Brain microvascular endothelial cell (primary cell): ENCODE data around the gene ZBTB37.
A peak's percentile ranks its signal among the peaks of the same experiment; 100 is the strongest.
"Not testable (repeated sequence)": the region's sequence is repeated elsewhere in the genome, so short reads cannot be mapped to it uniquely, and the experiment has no call there.

ENCODE experiments used
- DNase-seq: peaks from one replicate; pipeline ENCODE4 v3.0.0-alpha.2; 2020
- H3K27ac ChIP-seq: fragments of 250-450 bp; sonication (Bioruptor Pico); 2 replicates; pipeline ENCODE4 v1.5.1; 2020; ENCODE audit warnings: mild to moderate bottlenecking, moderate library complexity
- H3K27me3 ChIP-seq: fragments of 250-450 bp; sonication (Bioruptor Pico); replicated peaks from 2 replicates; pipeline ENCODE4 v1.5.1; 2020; ENCODE audit warnings: mild to moderate bottlenecking
- H3K36me3 ChIP-seq: fragments of 250-450 bp; sonication (Bioruptor Pico); replicated peaks from 2 replicates; pipeline ENCODE4 v1.5.1; 2020; ENCODE audit warnings: mild to moderate bottlenecking
- H3K4me3 ChIP-seq: 2 replicates; pipeline ENCODE4 v1.5.1; 2011; ENCODE audit warnings: low read depth, mild to moderate bottlenecking, control low read depth, low read length, moderate library complexity
- CTCF ChIP-seq: IDR thresholded peaks from 2 replicates; pipeline ENCODE4 v1.5.1; 2011; ENCODE audit warnings: low read depth, mild to moderate bottlenecking, moderate library complexity, low read length, control low read depth, inconsistent platforms; ENCODE audit errors: missing control alignments
- in situ Hi-C: cut with HindIII; loops from 2 replicates; pipeline ENCODE4 v1.10.0; 2017; ENCODE audit warnings: low sequenced_read_pairs, low pct_ligation_motif_present

The ZBTB37 gene

GRCh38 chr1:173857363-173857917, 10.7 kb upstream of the ZBTB37 start:
- no peak for TF ChIP-seq CTCF
- DNase-seq = peak; percentile 40
- Histone ChIP-seq H3K4me3 (no peak overlapping the region), H3K36me3 (peaks cover 22% of the 10 kb centered on the region), H3K27ac (peak overlapping the region; percentile 28), H3K27me3 (no peaks in the 10 kb centered on the region)
- in situ Hi-C loops = no loop called here

GRCh38 chr1:173859547-173859946, 8.6 kb upstream of the ZBTB37 start:
- in situ Hi-C loops, H3K4me3 ChIP-seq, H3K27me3 ChIP-seq, H3K27ac ChIP-seq, DNase-seq: not testable (repeated sequence)
- H3K36me3 ChIP-seq = peaks cover 43% of the 10 kb centered on the region

GRCh38 chr1:173860065-173860464, 8.1 kb upstream of the ZBTB37 start:
- TF ChIP-seq CTCF = no peak
- no peak overlapping the region for H3K4me3 ChIP-seq
- no peak overlapping the region for H3K27ac ChIP-seq
- DNase-seq = no peak
- in situ Hi-C loops = no loop called here
- no peaks in the 10 kb centered on the region for H3K27me3 ChIP-seq
- peaks cover 49% of the 10 kb centered on the region for H3K36me3 ChIP-seq

- H3K27ac ChIP-seq = no peak overlapping the region
- peaks cover 58% of the 10 kb centered on the region for H3K36me3 ChIP-seq
- no peak for DNase-seq
- no peak overlapping the region for H3K4me3 ChIP-seq
- in situ Hi-C loops = no loop called here
- TF ChIP-seq CTCF = no peak
- H3K27me3 ChIP-seq = no peaks in the 10 kb centered on the region
These were observed 6.4 kb upstream of the ZBTB37 start for GRCh38 chr1:173861731-173862145.

- in situ Hi-C loops, DNase-seq: not testable (repeated sequence)
- peaks cover 61% of the 10 kb centered on the region for H3K36me3 ChIP-seq
These were observed 5.9 kb upstream of the ZBTB37 start for GRCh38 chr1:173862146-173862768.

DNA sequence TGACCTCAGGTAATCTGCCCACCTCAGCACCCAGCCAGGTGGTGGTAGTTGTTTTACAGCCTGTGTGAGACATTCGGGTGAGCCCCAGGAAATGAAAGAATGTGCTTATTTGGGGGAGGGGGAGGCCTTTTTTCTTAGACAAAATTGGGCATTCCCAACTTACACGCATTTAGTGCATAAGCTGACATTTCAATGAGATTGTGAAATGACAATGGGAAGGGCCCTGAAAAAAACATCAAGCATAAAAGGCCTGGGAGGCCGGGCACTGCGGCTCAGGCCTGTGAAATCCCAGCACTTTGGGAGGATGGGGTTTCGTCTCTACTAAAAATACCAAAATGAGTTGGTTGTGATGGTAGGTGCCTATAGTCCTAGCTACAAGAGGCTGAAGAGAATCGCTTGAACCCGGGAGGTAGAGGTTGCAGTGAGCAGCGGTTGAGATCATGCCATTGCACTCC, 5.4 kb upstream of the ZBTB37 start:
- no peak for TF ChIP-seq CTCF
- Histone ChIP-seq H3K27me3 (no peaks in the 10 kb centered on the region), H3K36me3 (peaks cover 59% of the 10 kb centered on the region), H3K27ac (no peak overlapping the region), H3K4me3 (no peak overlapping the region)
- in situ Hi-C loops = no loop called here
- DNase-seq = no peak

More at GRCh38 chr1:173862146-173862768, 5.9 kb upstream of the ZBTB37 start:
- not testable (repeated sequence) for H3K27ac ChIP-seq, H3K4me3 ChIP-seq, H3K27me3 ChIP-seq
